ENCODE measurements around the gene TMCO1.
"Not testable (repeated sequence)": the region's sequence is repeated elsewhere in the genome, so short reads cannot be mapped to it uniquely, and the experiment has no call there.

Gene TMCO1, protein sequence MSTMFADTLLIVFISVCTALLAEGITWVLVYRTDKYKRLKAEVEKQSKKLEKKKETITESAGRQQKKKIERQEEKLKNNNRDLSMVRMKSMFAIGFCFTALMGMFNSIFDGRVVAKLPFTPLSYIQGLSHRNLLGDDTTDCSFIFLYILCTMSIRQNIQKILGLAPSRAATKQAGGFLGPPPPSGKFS

GRCh38 chr1:165768513-165769394, at the start of gene TMCO1:
Gene TMCO1 (minus strand): TSS chr1:165768868. CDS start chr1:165768751, 117 bp downstream.
- peak; percentile 99 for DNase-seq (ENCODE audit: low spot score)

GRCh38 chr1:165816826-165817497, 48.3 kb upstream of the TMCO1 start:
- no peak for DNase-seq (ENCODE audit: low spot score)

DNA sequence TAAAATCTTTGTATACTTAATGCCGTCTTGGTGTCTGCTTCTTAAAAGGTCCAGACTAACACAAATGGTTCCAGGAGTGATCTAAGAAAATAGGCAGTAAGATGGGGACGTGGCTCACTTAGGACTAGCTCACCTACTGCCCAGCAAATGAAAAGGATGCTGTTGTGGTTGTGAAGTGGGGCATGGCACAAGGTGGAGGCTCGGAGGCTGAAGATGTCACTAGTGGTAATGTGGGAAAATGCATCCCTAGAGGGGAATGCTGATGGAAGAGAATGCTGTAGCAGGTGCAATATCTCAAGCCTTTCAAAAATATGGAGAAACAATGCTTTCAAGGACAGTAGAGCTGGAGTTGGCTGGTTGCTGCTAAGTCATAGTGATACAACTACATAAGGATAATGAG, 47.5 kb upstream of the TMCO1 start:
- no peak for DNase-seq (ENCODE audit: low spot score)

DNA sequence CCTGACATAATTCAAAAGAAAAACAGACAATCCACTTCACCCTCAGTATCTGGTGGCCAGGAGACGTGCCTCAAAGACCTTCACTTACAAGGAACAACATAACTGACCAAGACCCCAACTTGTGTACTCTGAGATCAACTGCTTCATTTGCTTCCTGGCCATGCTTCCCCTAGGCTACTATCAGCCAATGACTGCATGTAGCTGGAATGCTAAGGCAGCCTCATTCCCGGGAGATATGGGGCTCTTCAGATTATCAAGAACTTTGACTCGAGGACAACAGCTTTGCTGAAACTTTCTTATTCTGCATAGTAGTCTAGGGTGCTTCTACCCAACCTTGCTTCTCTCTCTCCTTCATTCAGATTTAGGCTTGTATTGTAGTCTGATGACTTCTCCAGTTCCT, 47.1 kb upstream of the TMCO1 start:
- DNase-seq (ENCODE audit: low spot score) = no peak

GRCh38 chr1:165807613-165808012, 38.9 kb upstream of the TMCO1 start:
- no peak for DNase-seq (ENCODE audit: low spot score)

GRCh38 chr1:165804513-165804912, 35.8 kb upstream of the TMCO1 start:
- not testable (repeated sequence) for DNase-seq (ENCODE audit: low spot score)

DNA sequence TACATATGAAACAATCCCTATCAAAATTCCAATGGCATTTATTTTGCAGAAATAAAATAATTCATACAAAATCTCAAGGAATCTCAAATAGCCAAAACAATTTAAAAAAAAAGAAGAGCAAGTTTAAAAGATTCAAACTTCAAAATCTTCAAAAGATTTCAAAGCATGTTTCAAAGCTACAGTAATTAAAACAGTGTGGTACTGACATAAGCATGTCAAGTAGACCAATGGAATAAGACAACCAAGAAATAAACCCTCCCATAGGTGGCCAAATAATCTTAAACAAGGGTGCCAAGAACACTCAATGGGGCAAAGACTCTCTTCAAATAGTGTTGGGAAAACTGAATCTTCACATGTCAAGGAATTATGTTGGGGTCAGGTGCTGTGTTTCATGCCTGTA, 30.7 kb upstream of the TMCO1 start:
- no peak for DNase-seq (ENCODE audit: low spot score)

GRCh38 chr1:165795894-165796293, 27.2 kb upstream of the TMCO1 start:
- DNase-seq (ENCODE audit: low spot score) = no peak

GRCh38 chr1:165793951-165794350, 25.3 kb upstream of the TMCO1 start:
- no peak for DNase-seq (ENCODE audit: low spot score)

GRCh38 chr1:165787741-165788140, 19.1 kb upstream of the TMCO1 start:
- no peak for DNase-seq (ENCODE audit: low spot score)

GRCh38 chr1:165783519-165783918, 14.9 kb upstream of the TMCO1 start:
- DNase-seq (ENCODE audit: low spot score) = not testable (repeated sequence)

DNA sequence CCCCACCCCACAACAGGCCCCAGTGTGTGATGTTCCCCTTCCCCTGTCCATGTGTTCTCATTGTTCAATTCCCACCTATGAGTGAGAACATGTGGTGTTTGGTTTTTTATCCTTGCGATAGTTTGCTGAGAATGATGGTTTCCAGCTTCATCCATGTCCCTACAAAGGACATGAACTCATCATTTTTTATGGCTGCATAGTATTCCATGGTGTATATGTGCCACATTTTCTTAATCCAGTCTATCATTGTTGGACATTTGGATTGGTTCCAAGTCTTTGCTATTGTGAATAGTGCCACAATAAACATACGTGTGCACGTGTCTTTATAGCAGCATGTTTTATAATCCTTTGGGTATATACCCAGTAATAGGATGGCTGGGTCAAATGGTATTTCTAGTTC, 9.5 kb upstream of the TMCO1 start:
- not testable (repeated sequence) for DNase-seq (ENCODE audit: low spot score)

GRCh38 chr1:165773324-165773965, 4.8 kb upstream of the TMCO1 start:
- no peak for DNase-seq (ENCODE audit: low spot score)

DNA sequence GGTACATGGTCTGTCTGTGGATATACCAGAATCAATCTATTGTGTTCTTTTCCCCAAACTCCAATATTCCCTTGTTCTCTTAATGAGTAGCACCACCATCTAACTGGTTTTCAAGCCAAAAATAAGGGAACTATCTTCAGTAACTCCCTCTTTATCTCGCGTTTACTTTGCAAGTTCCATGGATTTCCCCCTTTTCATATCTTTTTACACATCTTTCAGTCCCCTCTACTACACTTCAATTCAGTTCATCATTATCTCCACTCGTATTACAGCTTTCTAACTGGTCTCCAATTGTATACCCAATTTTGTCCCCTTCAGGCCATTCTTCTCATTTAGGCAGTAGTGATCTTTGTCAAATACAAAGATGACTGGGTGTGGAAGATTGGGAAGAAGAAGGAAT, 4.1 kb upstream of the TMCO1 start:
- DNase-seq (ENCODE audit: low spot score) = no peak

- DNase-seq (ENCODE audit: low spot score) = no peak
These were observed 4.4 kb downstream of the TMCO1 start for GRCh38 chr1:165764277-165764676.

- DNase-seq (ENCODE audit: low spot score) = no peak
These were observed 5.2 kb downstream of the TMCO1 start for GRCh38 chr1:165763442-165763841.

GRCh38 chr1:165762725-165763124, 5.9 kb downstream of the TMCO1 start:
- no peak for DNase-seq (ENCODE audit: low spot score)

DNA sequence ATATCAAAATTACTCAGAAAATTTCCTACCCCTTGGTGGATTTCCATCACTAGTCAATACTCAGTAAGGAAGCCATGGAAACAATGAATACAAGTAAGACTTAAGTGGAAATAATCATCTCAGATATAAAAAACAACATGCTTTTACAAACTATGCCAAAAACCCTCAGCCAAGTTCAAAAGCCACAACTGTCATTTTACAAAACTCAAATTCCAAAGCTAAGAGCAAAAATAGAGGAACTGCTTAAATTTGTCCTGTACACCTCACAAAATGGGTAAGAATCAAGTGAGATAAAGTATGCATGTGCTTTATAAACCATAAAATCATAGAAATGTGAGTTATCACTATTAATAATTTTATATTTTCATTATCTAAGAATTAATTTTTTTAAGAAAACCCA, 9.6 kb downstream of the TMCO1 start:
- no peak for DNase-seq (ENCODE audit: low spot score)

- DNase-seq (ENCODE audit: low spot score) = no peak
These were observed 13.2 kb downstream of the TMCO1 start for GRCh38 chr1:165755393-165756010.

- no peak for DNase-seq (ENCODE audit: low spot score)
These were observed 14.7 kb downstream of the TMCO1 start for GRCh38 chr1:165753934-165754333.

- no peak for DNase-seq (ENCODE audit: low spot score)
These were observed 20.1 kb downstream of the TMCO1 start for GRCh38 chr1:165748550-165748949.

Data from cerebellar cortex (tissue), 1 donor.